Loucy (cell line): ENCODE data around the gene USP7.

Source experiments
- CTCF ChIP-seq: fragments of 200-600 bp; sonication (generic); conservative IDR thresholded peaks from 2 replicates; pipeline ENCODE4 v1.5.1; 2014; ENCODE audit warnings: mild to moderate bottlenecking, antibody characterized with exemption, low read length
- EZH2phosphoT487 ChIP-seq: fragments of 200-600 bp; IDR thresholded peaks from 2 replicates; pipeline ENCODE4 v1.6.1; 2018; ENCODE audit warnings: antibody characterized with exemption, mild to moderate bottlenecking, moderate library complexity, borderline replicate concordance

- TF ChIP-seq CTCF (no peak), EZH2phosphoT487 (no peak)
These were observed at the start of gene USP7 for GRCh38 chr16:8963821-8964441.
